ENCODE measurements around the gene NFIA.

GRCh38 chr1:61131716-61132115, 49.4 kb downstream of the NFIA start:
- TF ChIP-seq EZH2 (IDR thresholded peaks at IDR 0.05; ENCODE audit: low read length) = no peak
- TF ChIP-seq CTCF (optimal IDR thresholded peaks at IDR 0.05 in 1 of 3, IDR thresholded peaks at IDR 0.05 in 1 of 3, conservative IDR thresholded peaks at IDR 0.05 in 1 of 3; ENCODE audit: extremely low read depth in 1 of 3, insufficient read depth in 2 of 3, low read length in 3 of 3) = no peak
